Pancreas (tissue), 10 donors: Measurements from ENCODE around the gene CEACAM5. TPM values are rescaled to one million over a fixed set of nuclear protein-coding genes. Genes with fewer than 3 reads are reported as not detected.

ENCODE experiments used
- ATAC-seq, 4 donors: fragments of 200-7000 bp; cut with Tn5 transposase; one replicate each; pipeline versions ENCODE4 v1.8.0 to v1.9.1; 2020; ENCODE audit warnings: mild to moderate bottlenecking in 4 of 4, moderate library complexity in 4 of 4
- DNase-seq, 6 donors: peaks; one replicate each; pipeline ENCODE4 v3.0.0-alpha.2; 2020
- FAIRE-seq: peaks from 2 replicates; lab custom pipeline; 2012; peaks lifted over from hg19 to GRCh38; lab: Jason Lieb, UNC
- H3K27ac ChIP-seq, 4 donors: fragments of 200-600 bp; sonication (generic); 1 replicate in 3 of 4; 2 replicates in 1 of 4; pipeline versions ENCODE4 v1.5.0 to v1.8.0; 2020
- H3K27me3 ChIP-seq, 4 donors: fragments of 200-600 bp; one replicate each; pipeline ENCODE4 v1.8.0; 2021
- H3K36me3 ChIP-seq, 3 donors: fragments of 200-600 bp; sonication (generic) in 1 of 3; one replicate each; pipeline versions ENCODE4 v1.5.0 to v1.8.0; 2020 to 2021
- H3K4me1 ChIP-seq, 3 donors: fragments of 200-600 bp; one replicate each; pipeline ENCODE4 v1.8.0; 2021
- H3K4me3 ChIP-seq, 4 donors: fragments of 200-600 bp; sonication (generic) in 2 of 4; one replicate each; pipeline versions ENCODE4 v1.5.0 to v1.8.0; 2020 to 2021
- H3K9me3 ChIP-seq, 4 donors: fragments of 200-600 bp; one replicate each; pipeline ENCODE4 v1.8.0; 2021
- CTCF ChIP-seq, 4 donors: fragments of 200-600 bp; sonication (generic) in 3 of 4; IDR thresholded peaks; one replicate each; pipeline versions ENCODE4 v1.5.0 to v1.8.0; 2021; ENCODE audit warnings: antibody characterized with exemption in 4 of 4
- WGBS, 2 donors: extraction: QIAGEN DNeasy Blood & Tissue Kit; methylation state at CpG; one replicate each; pipeline ENCODE4 v1.1.7; 2013; 5-methylcytosine and 5-hydroxymethylcytosine counted together
- intact Hi-C, 3 donors: fragments of 100-400 bp; cut with DNase I; formaldehyde crosslinking; loops; one replicate each; pipeline versions ENCODE4 v1.11.1 to v1.14.2; 2022
- polyA plus RNA-seq, 2 donors: library from polyadenylated mRNA; stranded (reverse); fragments of 200-250 nt; gene quantifications; one replicate each; pipeline ENCODE4 v1.2.3, GENCODE V29; 2013
- total RNA-seq, 6 donors: library from RNA; stranded (reverse); fragmentation: NEBNext Ultra II Directional in 4 of 6; extraction: Animal tissue kit (Norgen Biotek cat#: 25700) in 4 of 6; gene quantifications; one replicate each; pipeline versions ENCODE4 v1.2.1 to v1.2.4, GENCODE V29; 2021 to 2023
- donor health status: healthy with polysubstance abuse.
- donor health status: DM: no; HTN: no; CAD: no; lungs with moderate emphysema.
- donor health status: DM: no; HTN: no; CAD: no.
- donor health status: control.
- donor health status: control.
- donor health status: Bipolar disorder and iron deficiency.
- donor health status: DM: yes; HTN: yes; CAD: no.
- donor health status: DM: no; HTN: no; CAD: no.
- donor health status: DM: no; HTN: no; CAD: no.
- donor health status: DM: yes; HTN: yes; CAD: no.

The CEACAM5 gene
- total and polyA plus RNA-seq, 8 donors: 0.02 to 5.8 (median 0.30) TPM; not detected in 3

- Histone ChIP-seq H3K27me3 (no peaks in the 10 kb centered on the region), H3K36me3 (no peaks in the 10 kb centered on the region), H3K4me1 (peaks cover 0 to 14% (median 4%) of the 10 kb centered on the region in 3 donors), H3K9me3 (no peaks in the 10 kb centered on the region), H3K4me3 (no peak overlapping the region), H3K27ac (peak overlapping the region; percentile 60 to 87 (median 80))
- intact Hi-C loops: no loop called here
- FAIRE-seq (peak; percentile 94), DNase-seq (peak in 1 of 6 donors; percentile 23), ATAC-seq (peak; percentile 80 to 89 (median 84))
- TF ChIP-seq CTCF (IDR thresholded peaks at IDR 0.05): no peak
- WGBS, 2 donors: 27 to 38% methylated on average over 1 of the region's 1 CpG
Measured at GRCh38 chr19:41698746-41699230, 9.6 kb upstream of the CEACAM5 start.

GRCh38 chr19:41699231-41699967 is 9.0 kb upstream of the CEACAM5 start:
- ATAC-seq: peak; percentile 56 to 71 (median 63)
- Histone ChIP-seq H3K4me3 (no peak overlapping the region), H3K27me3 (no peaks in the 10 kb centered on the region), H3K9me3 (no peaks in the 10 kb centered on the region), H3K36me3 (no peaks in the 10 kb centered on the region), H3K4me1 (peaks cover 0 to 14% (median 4%) of the 10 kb centered on the region in 3 donors), H3K27ac (peak overlapping the region; percentile 60 to 87 (median 80))
- intact Hi-C loops: no loop called here
- no peak for TF ChIP-seq CTCF (IDR thresholded peaks at IDR 0.05)
- 50 to 67% methylated on average over 17 of the region's 17 CpGs for WGBS, 2 donors
- DNase-seq: peak in 5 of 6 donors; percentile 13 to 51 (median 42)
- FAIRE-seq: no peak

- DNase-seq (peak in 1 of 6 donors; percentile 17), ATAC-seq (no peak), FAIRE-seq (no peak)
- no peaks in the 10 kb centered on the region for H3K27me3 ChIP-seq
- peak overlapping the region; percentile 60 to 87 (median 80) for H3K27ac ChIP-seq
- H3K9me3 ChIP-seq: no peaks in the 10 kb centered on the region
- no peak overlapping the region for H3K4me3 ChIP-seq
- peaks cover 0 to 14% (median 4%) of the 10 kb centered on the region in 3 donors for H3K4me1 ChIP-seq
- intact Hi-C loops: no loop called here
- H3K36me3 ChIP-seq: no peaks in the 10 kb centered on the region
- 35 to 46% methylated on average over 2 of the region's 2 CpGs for WGBS, 2 donors
- no peak for TF ChIP-seq CTCF (IDR thresholded peaks at IDR 0.05)
Measured at GRCh38 chr19:41699968-41700323, 8.5 kb upstream of the CEACAM5 start.

GRCh38 chr19:41700381-41701195 is 7.8 kb upstream of the CEACAM5 start:
- ATAC-seq (no peak), DNase-seq (peak in 1 of 6 donors; percentile 20), FAIRE-seq (no peak)
- peaks cover 0 to 14% (median 4%) of the 10 kb centered on the region in 3 donors for H3K4me1 ChIP-seq
- no peaks in the 10 kb centered on the region for H3K36me3 ChIP-seq
- intact Hi-C loops: no loop called here
- TF ChIP-seq CTCF (IDR thresholded peaks at IDR 0.05): no peak
- H3K4me3 ChIP-seq: no peak overlapping the region
- no peaks in the 10 kb centered on the region for H3K27me3 ChIP-seq
- WGBS, 2 donors: 50 to 76% methylated on average over 13 of the region's 13 CpGs
- no peaks in the 10 kb centered on the region for H3K9me3 ChIP-seq
- peak overlapping the region in 3 of 4 donors; percentile 22 to 87 (median 78) for H3K27ac ChIP-seq
